HEK293 (cell line): ENCODE data around the gene MTOR.
A peak's percentile ranks its signal among the peaks of the same experiment; 100 is the strongest.

Experiments used
- CTCF ChIP-seq: fragments of 450-650 bp; formaldehyde crosslinking; IDR thresholded peaks from 2 replicates; pipeline ENCODE4 v1.5.1; 2016; ENCODE audit warnings: missing biosample characterization, missing genetic modification characterization
- HOXD13 ChIP-seq: sonication (generic); formaldehyde crosslinking; IDR thresholded peaks from 2 replicates; pipeline ENCODE4 v1.8.0; 2022; ENCODE audit warnings: missing genetic modification reagents, borderline replicate concordance
- ZBTB20 ChIP-seq: fragments of 450-650 bp; formaldehyde crosslinking; IDR thresholded peaks from 2 replicates; pipeline ENCODE4 v1.5.1; 2016; ENCODE audit warnings: missing biosample characterization, missing genetic modification characterization
- ZIC2 ChIP-seq: fragments of 450-650 bp; formaldehyde crosslinking; IDR thresholded peaks from 2 replicates; pipeline ENCODE4 v1.5.1; 2016; ENCODE audit warnings: missing biosample characterization, missing genetic modification characterization

GRCh38 chr1:11057477-11057876 lies 204.9 kb downstream of the MTOR start:
- TF ChIP-seq CTCF = peak; percentile 63; the same call in 1 of the 2 replicates
- no peak for TF ChIP-seq ZIC2 (tag by site-specific recombination)
- TF ChIP-seq ZBTB20 (tag by site-specific recombination) = no peak
- no peak for TF ChIP-seq HOXD13 (CRISPR knock-in tag)
